ENCODE results near the gene LRRC36.

Gene LRRC36, protein sequence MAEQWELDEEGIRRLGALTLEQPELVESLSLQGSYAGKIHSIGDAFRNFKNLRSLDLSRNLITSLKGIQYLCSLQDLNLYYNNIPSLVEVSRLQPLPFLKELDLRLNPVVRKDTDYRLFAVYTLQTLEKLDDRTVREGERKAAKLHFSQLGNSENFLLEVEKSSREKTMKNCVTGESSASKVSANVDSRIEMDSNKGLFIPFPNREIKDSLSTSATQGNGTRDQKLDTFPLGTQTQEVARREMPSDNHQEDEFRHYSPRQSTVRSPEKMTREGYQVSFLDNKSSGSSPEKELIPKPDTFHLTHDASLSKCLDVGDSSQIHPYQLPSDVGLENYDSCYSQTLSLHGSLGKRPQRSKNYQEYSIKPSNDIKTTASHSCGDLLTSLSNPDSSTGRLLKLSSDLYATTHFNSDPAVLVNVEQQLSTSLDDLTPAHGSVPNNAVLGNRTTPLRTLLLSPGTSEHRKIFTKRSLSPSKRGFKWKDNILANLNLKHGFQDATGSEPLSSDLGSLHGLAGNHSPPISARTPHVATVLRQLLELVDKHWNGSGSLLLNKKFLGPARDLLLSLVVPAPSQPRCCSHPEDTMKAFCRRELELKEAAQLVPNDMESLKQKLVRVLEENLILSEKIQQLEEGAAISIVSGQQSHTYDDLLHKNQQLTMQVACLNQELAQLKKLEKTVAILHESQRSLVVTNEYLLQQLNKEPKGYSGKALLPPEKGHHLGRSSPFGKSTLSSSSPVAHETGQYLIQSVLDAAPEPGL

GRCh38 chr16:67326472-67327309, at the start of gene LRRC36, which contains the start of gene KCTD19:
TSS of gene LRRC36 (plus strand) at chr16:67326815. CDS start at chr16:67326863, 48 bp downstream.
TSS of gene KCTD19 (minus strand) at chr16:67326741. CDS start at chr16:67326707, 34 bp downstream.
- peak; percentile 62 for DNase-seq

DNA sequence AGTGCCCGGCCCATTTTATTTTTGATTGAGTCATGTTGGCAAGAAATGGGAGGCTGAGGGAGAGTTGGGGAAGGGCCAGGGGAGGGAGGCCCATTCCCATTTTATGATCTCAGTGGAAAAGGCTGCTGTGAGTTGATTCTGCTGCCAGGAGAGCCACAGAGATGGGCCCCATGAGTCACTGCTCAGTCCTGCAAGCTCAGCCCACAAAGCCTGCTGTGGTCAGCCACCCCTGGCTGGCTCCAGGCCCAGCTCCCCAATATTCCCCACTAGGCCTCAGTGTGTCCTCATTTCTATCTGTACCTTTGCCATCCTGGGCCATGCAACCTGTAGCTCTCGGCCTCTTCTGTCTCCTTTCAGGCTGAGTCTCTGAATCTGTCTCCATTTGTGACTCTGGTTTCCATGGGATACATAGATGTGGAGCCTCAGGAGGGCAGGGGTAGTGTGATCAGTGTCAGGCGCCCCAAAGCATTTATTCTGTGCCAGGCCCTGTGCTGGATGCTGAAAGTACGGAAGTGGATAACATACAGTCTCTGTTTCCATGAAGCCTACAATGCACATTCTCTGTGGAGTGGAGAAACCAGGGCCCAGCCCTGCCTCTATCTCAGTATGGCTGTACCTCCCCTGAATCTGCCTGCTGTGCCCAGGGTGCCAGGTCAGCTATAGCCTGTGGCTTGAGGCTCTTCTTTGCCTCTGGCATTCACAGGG, 49.2 kb upstream of the LRRC36 start:
- no peak for DNase-seq

DNA sequence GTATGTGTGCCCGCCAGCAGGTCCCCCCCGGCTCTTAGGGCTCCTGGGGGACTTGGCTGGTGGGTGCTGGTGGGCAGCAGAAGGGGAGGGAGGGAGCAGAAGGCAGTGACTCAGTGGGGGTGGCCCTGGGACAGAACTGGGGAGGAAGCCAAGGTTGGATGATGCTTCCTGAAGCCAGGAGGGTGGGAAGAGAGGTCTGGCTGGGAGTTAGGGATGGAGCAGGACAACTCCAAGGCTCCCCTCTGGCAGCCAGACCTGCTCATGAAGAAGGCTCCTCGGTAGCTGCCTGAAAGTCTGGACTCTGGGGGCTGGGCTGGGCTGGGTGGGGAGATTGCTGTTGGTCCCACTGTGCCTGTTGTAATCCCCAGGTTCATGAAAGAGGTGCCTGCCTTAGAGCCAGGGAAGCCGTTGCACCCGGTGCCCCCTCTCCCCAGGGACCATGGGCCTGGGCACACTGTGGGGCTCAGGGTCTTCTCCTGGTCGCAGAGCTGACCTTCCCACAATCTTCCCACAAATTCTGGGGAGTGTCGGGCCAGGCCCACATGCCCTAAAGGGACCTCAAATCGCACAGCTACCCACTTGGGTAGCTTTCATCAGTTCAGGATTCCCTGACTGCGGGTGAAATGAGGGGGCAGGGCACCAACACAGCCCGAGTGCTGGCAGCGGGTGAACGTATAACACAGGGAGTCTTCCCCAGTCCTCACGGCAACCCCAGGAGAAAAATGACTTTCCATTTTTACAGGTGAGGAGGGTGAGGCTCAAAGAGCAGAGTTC, 48.4 kb upstream of the LRRC36 start:
- no peak for DNase-seq

GRCh38 chr16:67278773-67279295, 47.8 kb upstream of the LRRC36 start:
- peak; percentile 12 for DNase-seq

- DNase-seq = peak; percentile 82
Measured at GRCh38 chr16:67279296-67280089, 47.1 kb upstream of the LRRC36 start, which contains the start of gene PLEKHG4. TSS of gene PLEKHG4 (plus strand) at chr16:67279532. CDS start at chr16:67280045, 513 bp downstream.

- DNase-seq = no peak
Measured at GRCh38 chr16:67280090-67281015, 46.3 kb upstream of the LRRC36 start.

- no peak for DNase-seq
Measured at GRCh38 chr16:67281536-67282446, 44.8 kb upstream of the LRRC36 start.

DNA sequence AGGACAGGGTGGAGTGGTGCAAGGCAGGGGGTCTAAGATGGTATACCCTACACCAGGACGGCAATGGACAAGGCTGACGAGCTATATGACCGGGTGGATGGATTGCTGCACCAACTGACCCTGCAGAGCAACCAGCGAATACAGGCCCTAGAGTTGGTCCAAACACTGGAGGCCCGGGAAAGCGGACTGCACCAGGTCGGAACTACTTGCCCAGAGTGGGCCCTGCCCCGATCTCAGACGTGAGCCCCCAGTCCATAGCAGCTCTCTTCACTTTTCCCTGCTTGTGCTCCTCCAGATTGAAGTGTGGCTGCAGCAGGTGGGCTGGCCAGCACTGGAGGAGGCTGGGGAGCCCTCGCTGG, 44.2 kb upstream of the LRRC36 start:
- DNase-seq = no peak

GRCh38 chr16:67283039-67283825, 43.4 kb upstream of the LRRC36 start:
- DNase-seq = no peak

GRCh38 chr16:67283826-67284555, 42.6 kb upstream of the LRRC36 start:
- no peak for DNase-seq

DNA sequence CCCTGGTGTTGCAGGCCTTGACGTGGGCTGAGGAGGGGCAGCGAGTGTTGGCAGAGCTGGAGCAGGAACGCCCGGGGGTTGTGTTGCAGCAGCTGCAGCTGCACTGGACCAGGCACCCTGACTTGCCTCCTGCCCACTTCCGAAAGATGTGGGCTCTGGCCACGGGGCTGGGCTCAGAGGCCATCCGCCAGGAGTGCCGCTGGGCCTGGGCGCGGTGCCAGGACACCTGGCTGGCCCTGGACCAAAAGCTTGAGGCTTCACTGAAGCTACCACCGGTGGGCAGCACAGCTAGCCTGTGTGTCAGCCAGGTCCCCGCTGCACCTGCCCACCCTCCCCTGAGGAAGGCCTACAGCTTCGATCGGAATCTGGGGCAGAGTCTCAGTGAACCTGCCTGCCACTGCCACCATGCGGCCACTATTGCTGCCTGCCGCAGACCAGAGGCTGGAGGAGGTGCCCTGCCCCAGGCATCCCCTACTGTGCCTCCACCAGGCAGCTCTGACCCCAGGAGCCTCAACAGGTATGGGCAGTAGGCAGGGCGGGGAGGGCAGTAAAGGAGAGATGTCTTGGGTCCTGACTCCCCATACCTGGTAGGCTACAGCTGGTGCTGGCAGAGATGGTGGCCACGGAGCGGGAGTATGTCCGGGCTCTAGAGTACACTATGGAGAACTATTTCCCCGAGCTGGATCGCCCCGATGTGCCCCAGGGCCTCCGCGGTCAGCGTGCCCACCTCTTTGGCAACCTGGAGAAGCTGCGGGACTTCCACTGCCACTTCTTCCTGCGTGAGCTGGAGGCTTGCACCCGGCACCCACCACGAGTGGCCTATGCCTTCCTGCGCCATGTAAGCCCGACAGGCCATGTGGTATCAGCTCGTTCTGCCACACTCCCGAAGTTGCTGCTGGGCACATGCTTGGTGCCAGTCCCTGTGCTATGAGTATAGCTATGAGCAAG, 41.6 kb upstream of the LRRC36 start:
- DNase-seq = no peak

GRCh38 chr16:67286441-67287235, 40.0 kb upstream of the LRRC36 start:
- DNase-seq = no peak

DNA sequence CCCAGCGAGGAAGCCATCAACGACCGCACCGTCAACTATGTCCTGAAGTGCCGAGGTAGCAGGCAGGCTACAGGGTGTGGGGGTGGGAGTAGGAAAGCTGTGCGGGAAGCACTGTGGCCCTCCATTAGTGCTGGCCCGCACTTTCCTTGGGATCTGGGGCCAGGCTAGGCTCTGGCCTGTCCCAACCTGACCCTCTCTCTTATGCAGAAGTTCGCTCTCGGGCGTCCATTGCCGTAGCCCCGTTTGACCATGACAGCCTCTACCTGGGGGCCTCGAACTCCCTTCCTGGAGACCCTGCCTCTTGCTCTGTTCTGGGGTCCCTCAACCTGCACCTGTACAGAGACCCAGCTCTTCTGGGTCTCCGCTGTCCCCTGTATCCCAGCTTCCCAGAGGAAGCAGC, 38.7 kb upstream of the LRRC36 start:
- no peak for DNase-seq

GRCh38 chr16:67291461-67291860, 35.2 kb upstream of the LRRC36 start:
- DNase-seq = no peak

Measured in CD4-positive, alpha-beta T cell treated with Interferon gamma for 1 hour (primary cell).